ENCODE results near the gene KISS1R. TPM values are rescaled to one million over a fixed set of nuclear protein-coding genes. Genes with fewer than 3 reads are reported as not detected.
A peak's percentile ranks its signal among the peaks of the same experiment; 100 is the strongest.

Gene KISS1R
- total RNA-seq, 2 experiments from 2014 or later, result 0.66 to 1.1 TPM

GRCh38 chr19:926323-926588 lies 9.1 kb downstream of the KISS1R start:
- peak overlapping the region; percentile 75 for H3K4me3 Mint-ChIP-seq
- no peak for DNase-seq
- peak overlapping the region; percentile 40 for H3K27ac Mint-ChIP-seq
- H3K36me3 Mint-ChIP-seq, result peaks cover 4% of the 10 kb centered on the region
- H3K4me1 Mint-ChIP-seq, result peaks cover 14% of the 10 kb centered on the region
- no peak for ATAC-seq
- no peaks in the 10 kb centered on the region for H3K9me3 Mint-ChIP-seq (ENCODE audit: low read depth)
- H3K27me3 Mint-ChIP-seq, result no peaks in the 10 kb centered on the region
- CTCF ChIA-PET, result interaction anchor here (1.3 kb wide), 1 partner anchor 58 kb away, joined by 4 read pairs; the partner anchor contains the start of gene WDR18

- Mint-ChIP-seq H3K27me3 (no peaks in the 10 kb centered on the region), H3K9me3 (ENCODE audit: low read depth) (no peaks in the 10 kb centered on the region), H3K4me3 (peak overlapping the region; percentile 75), H3K27ac (peak overlapping the region; percentile 68), H3K36me3 (peaks cover 5% of the 10 kb centered on the region), H3K4me1 (peaks cover 10% of the 10 kb centered on the region)
- CTCF ChIA-PET, result interaction anchor here (1.3 kb wide), 1 partner anchor 57 kb away, joined by 4 read pairs; the partner anchor contains the start of gene WDR18
- no peak for ATAC-seq
- DNase-seq, result peak; percentile 64
Observed at GRCh38 chr19:926589-927350, 9.6 kb downstream of the KISS1R start.

- no peak overlapping the region for H3K4me3 Mint-ChIP-seq
- CTCF ChIA-PET, result interaction anchor here (1.3 kb wide), 1 partner anchor 56 kb away, joined by 4 read pairs; the partner anchor contains the start of gene WDR18
Observed at GRCh38 chr19:927351-927779, 10.2 kb downstream of the KISS1R start.

GRCh38 chr19:927780-928401 lies 10.8 kb downstream of the KISS1R start:
- H3K27me3 Mint-ChIP-seq, result no peaks in the 10 kb centered on the region
- peaks cover 15% of the 10 kb centered on the region for H3K4me1 Mint-ChIP-seq
- H3K4me3 Mint-ChIP-seq, result no peak overlapping the region
- CTCF ChIA-PET, result interaction anchor here (1.3 kb wide), 1 partner anchor 56 kb away, joined by 4 read pairs; the partner anchor contains the start of gene WDR18
- no peak overlapping the region for H3K27ac Mint-ChIP-seq
- H3K36me3 Mint-ChIP-seq, result peaks cover 5% of the 10 kb centered on the region
- DNase-seq, result no peak
- no peaks in the 10 kb centered on the region for H3K9me3 Mint-ChIP-seq (ENCODE audit: low read depth)
- no peak for ATAC-seq

More at GRCh38 chr19:927351-927779, 10.2 kb downstream of the KISS1R start:
- H3K27me3 Mint-ChIP-seq, result no peaks in the 10 kb centered on the region
- H3K27ac Mint-ChIP-seq, result no peak overlapping the region
- H3K9me3 Mint-ChIP-seq (ENCODE audit: low read depth), result no peaks in the 10 kb centered on the region
- peaks cover 11% of the 10 kb centered on the region for H3K4me1 Mint-ChIP-seq
- DNase-seq (no peak), ATAC-seq (no peak)
- peaks cover 5% of the 10 kb centered on the region for H3K36me3 Mint-ChIP-seq

DNA sequence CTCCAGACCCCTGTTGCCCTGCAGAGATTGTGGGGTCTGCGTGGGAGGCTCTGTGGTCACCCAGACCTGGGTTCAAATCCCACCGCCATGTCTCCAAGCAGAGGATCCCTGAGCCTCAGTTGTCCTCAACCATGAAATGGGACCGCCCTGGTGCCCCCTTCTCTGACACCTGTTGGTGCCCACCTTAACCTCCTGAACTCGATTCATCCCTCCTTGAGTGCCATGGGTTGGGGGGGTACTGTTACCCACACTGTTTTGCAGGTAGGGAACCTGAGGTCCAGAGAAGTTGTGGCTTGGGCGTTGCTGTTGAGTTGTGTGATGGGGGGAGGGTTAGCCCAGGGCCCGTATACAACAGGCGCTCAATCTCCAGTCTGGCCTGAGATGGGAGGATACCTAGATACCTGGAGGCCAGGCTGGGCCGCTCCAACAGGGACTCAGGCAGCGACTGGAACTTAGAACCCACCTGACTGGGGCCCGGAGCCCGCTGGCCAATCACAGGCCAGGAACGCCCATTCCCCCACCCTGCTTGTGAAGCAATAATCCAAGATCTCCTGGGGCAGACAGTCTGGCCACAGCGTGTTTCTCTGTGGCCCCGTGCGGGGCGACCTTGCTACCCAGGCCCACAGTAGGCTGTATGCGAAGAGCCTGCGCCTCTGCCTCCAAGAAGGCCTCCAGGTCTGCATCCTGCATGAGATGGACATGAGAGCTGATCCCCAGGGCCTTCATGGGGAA lies 11.5 kb downstream of the KISS1R start:
- Mint-ChIP-seq H3K4me3 (no peak overlapping the region), H3K27me3 (no peaks in the 10 kb centered on the region), H3K9me3 (ENCODE audit: low read depth) (no peaks in the 10 kb centered on the region), H3K27ac (no peak overlapping the region), H3K4me1 (peaks cover 18% of the 10 kb centered on the region), H3K36me3 (peaks cover 5% of the 10 kb centered on the region)
- CTCF ChIA-PET, result interaction anchor here (1.3 kb wide), 1 partner anchor 55 kb away, joined by 4 read pairs; the partner anchor contains the start of gene WDR18
- DNase-seq, result no peak
- no peak for ATAC-seq

- peaks cover 16% of the 10 kb centered on the region for H3K4me1 Mint-ChIP-seq
- H3K27me3 Mint-ChIP-seq, result no peaks in the 10 kb centered on the region
- no peak overlapping the region for H3K27ac Mint-ChIP-seq
- peaks cover 5% of the 10 kb centered on the region for H3K36me3 Mint-ChIP-seq
- DNase-seq (no peak), ATAC-seq (no peak)
- no peak overlapping the region for H3K4me3 Mint-ChIP-seq
- CTCF ChIA-PET, result interaction anchor here (1.3 kb wide), 1 partner anchor 54 kb away, joined by 4 read pairs; the partner anchor contains the start of gene WDR18
- H3K9me3 Mint-ChIP-seq (ENCODE audit: low read depth), result no peaks in the 10 kb centered on the region
Observed at GRCh38 chr19:929203-929890, 12.2 kb downstream of the KISS1R start.

DNA sequence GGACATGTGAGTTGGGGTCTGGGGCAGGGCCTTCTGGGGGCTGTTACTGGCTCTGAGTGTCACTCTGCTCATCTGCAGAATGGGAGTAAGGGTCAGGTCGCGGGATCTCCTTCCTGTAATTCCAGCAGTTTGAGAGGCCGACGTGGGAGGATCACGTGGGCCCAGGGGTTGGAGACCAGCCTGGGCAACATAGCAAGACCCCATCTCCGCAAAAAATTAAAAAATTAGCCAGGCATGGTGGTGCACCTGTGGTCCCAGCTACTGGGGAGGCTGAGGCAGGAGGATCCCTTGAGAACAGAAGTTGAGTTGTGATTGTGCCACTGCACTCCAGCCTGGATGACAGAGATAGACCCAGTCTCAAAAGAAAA lies 12.7 kb downstream of the KISS1R start:
- H3K27ac Mint-ChIP-seq, result no peak overlapping the region
- peaks cover 13% of the 10 kb centered on the region for H3K4me1 Mint-ChIP-seq
- ATAC-seq (no peak), DNase-seq (no peak)
- no peaks in the 10 kb centered on the region for H3K9me3 Mint-ChIP-seq (ENCODE audit: low read depth)
- no peaks in the 10 kb centered on the region for H3K27me3 Mint-ChIP-seq
- CTCF ChIA-PET, result interaction anchor here (1.3 kb wide), 1 partner anchor 54 kb away, joined by 4 read pairs; the partner anchor contains the start of gene WDR18
- peaks cover 5% of the 10 kb centered on the region for H3K36me3 Mint-ChIP-seq
- no peak overlapping the region for H3K4me3 Mint-ChIP-seq

DNA sequence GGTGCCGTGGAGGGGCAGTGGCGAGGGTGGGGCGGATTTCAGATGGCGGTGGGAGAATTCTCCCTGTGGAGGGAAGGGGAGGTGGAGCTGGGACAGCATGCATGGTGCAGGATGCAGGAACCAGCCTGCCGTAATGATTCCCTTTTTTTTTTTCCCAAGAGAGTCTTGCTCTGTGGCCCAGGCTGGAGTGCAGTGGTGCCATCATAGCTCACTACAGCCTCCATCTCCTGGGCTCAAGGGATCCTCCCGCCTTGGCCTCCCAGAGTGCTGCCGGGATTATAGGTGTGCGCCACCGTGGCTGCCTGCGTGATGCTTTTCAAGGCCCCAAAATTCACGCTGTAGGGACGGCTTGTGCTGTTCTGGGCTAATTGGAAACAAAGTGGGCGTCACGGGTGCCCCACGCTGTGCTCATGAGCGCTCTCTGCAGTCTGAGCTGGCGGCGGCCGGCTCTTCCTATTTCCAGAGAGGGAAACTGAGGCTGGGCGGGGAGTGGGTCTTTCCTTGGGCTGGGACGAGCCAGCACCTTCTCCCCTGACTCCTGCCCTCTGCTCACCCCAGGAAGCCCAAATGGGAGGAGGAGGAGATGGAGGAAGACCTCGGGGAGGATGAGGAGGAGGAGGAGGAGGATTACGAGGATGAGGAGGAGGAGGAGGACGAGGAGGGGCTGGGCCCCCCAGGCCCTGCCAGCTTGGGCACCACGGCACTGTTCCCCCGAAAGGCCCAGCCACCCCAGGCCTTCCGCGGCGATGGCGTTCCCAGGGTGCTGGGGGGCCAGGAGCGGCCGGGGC lies 14.9 kb downstream of the KISS1R start:
- H3K9me3 Mint-ChIP-seq (ENCODE audit: low read depth), result no peaks in the 10 kb centered on the region
- H3K4me3 Mint-ChIP-seq, result no peak overlapping the region
- no peak overlapping the region for H3K27ac Mint-ChIP-seq
- peaks cover 5% of the 10 kb centered on the region for H3K36me3 Mint-ChIP-seq
- peaks cover 16% of the 10 kb centered on the region for H3K4me1 Mint-ChIP-seq
- ATAC-seq, result no peak
- CTCF ChIA-PET, result interaction anchor here (0.7 to 2.4 kb wide), 8 partner anchors 9 to 162 kb away, joined by 3 to 12 read pairs (median 4); partner anchors contain the start of genes MED16 and WDR18
- no peak for DNase-seq
- no peaks in the 10 kb centered on the region for H3K27me3 Mint-ChIP-seq

DNA sequence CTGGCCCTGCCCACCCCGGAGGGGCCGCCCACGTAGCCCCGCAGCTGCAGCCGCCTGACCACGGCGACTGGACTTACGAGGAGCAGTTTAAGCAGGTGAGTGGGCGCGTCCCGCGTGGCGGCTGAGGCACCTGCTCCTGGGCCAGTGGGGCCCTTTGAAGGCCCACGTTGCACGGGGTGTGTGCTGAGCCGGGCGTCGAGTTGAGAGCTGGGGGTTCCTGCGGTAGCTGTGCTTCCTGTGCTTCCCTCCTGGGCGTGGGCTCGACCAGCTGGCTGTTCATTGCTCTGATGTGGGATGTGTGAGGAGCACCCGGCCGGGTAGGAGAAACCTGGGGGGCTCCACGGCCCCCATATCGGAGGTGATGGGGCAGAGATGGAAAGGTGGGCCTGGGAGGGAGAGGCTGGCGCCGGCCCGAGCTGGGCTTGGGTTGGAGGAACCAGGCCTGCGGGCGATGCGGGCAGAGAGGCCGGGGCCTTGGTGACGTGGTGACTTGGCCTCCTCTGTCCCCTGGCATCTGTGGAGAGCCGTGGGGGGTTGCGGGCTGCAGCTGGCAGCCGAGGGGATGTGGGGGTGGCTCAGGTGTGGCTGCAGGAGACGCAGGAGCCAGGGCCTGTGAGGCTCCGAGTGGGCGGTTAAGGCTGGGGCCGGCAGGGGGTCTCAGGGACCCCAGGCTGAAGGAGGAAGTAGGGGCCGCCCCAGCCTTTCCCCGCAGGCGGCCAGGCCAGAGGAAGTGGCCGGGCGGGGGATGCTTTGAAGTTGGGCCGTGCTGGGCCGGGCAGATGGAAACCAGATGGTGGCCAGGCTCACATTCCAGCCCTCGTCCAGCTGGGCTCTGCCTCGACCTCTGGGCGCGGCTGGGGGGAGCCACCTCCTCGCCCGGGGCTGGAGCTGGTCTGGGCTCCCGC lies 15.8 kb downstream of the KISS1R start:
- DNase-seq (peak; percentile 52), ATAC-seq (peak; percentile 67)
- Mint-ChIP-seq H3K36me3 (peaks cover 9% of the 10 kb centered on the region), H3K4me3 (peak overlapping the region; percentile 39), H3K9me3 (ENCODE audit: low read depth) (peaks cover 3% of the 10 kb centered on the region), H3K27ac (peak overlapping the region; percentile 65), H3K4me1 (peaks cover 22% of the 10 kb centered on the region), H3K27me3 (no peaks in the 10 kb centered on the region)
- CTCF ChIA-PET, result interaction anchor here (1.1 to 2.4 kb wide), 5 partner anchors 10 to 52 kb away, joined by 3 to 12 read pairs (median 4); partner anchors contain the start of gene WDR18

- Mint-ChIP-seq H3K9me3 (ENCODE audit: low read depth) (peaks cover 5% of the 10 kb centered on the region), H3K4me1 (peaks cover 26% of the 10 kb centered on the region), H3K36me3 (peaks cover 12% of the 10 kb centered on the region), H3K27ac (no peak overlapping the region), H3K27me3 (no peaks in the 10 kb centered on the region), H3K4me3 (no peak overlapping the region)
- CTCF ChIA-PET, result interaction anchor here (1.4 to 2.4 kb wide), 3 partner anchors 11 to 51 kb away, joined by 4 to 12 read pairs (median 9); partner anchors contain the start of gene WDR18
- ATAC-seq (no peak), DNase-seq (no peak)
Observed at GRCh38 chr19:933553-933882, 16.4 kb downstream of the KISS1R start.

GRCh38 chr19:934197-934840 lies 17.2 kb downstream of the KISS1R start:
- no peaks in the 10 kb centered on the region for H3K27me3 Mint-ChIP-seq
- H3K27ac Mint-ChIP-seq, result no peak overlapping the region
- DNase-seq (no peak), ATAC-seq (no peak)
- peaks cover 5% of the 10 kb centered on the region for H3K9me3 Mint-ChIP-seq (ENCODE audit: low read depth)
- H3K36me3 Mint-ChIP-seq, result peaks cover 13% of the 10 kb centered on the region
- H3K4me1 Mint-ChIP-seq, result peaks cover 27% of the 10 kb centered on the region
- CTCF ChIA-PET, result interaction anchor here (2.0 to 2.4 kb wide), 2 partner anchors 12 to 50 kb away, joined by 6 to 12 read pairs; partner anchors contain the start of gene WDR18
- H3K4me3 Mint-ChIP-seq, result no peak overlapping the region
